HepG2 (cell line): ENCODE results near the gene SMTN. TPM values are rescaled to one million over a fixed set of nuclear protein-coding genes. Genes with fewer than 3 reads are reported as not detected.

Experiments used
- ATAC-seq: fragments of 200-7000 bp; cut with Tn5 transposase; 3 replicates; pipeline ENCODE4 v1.9.1; 2020; ENCODE audit warnings: mild to moderate bottlenecking, moderate library complexity
- BruUV-seq: library from RNA; stranded (reverse); fragments of 400-500 nt; replicated peaks from 2 replicates; lab custom pipeline; 2021; lab: Mats Ljungman, UMichigan
- CTCF ChIA-PET: fragments of 300-600 bp; formaldehyde crosslinking; extraction: SDS; loops from one replicate; lab custom pipeline; 2021; ENCODE audit warnings: low total read pairs, inconsistent platforms, low intra/inter-chr PET ratio; lab: Yijun Ruan, JAX
- POLR2A ChIA-PET: fragments of 350-600 bp; sonication (Branson Sonifier 250); formaldehyde crosslinking; loops from one replicate; lab custom pipeline; 2020; ENCODE audit warnings: antibody characterized with exemption, inconsistent platforms; lab: Yijun Ruan, JAX
- DNase-seq: peaks from one replicate; pipeline ENCODE4 v3.0.0-alpha.2; 2015; ENCODE audit warnings: low spot score
- FAIRE-seq: peaks from 3 replicates; lab custom pipeline; 2011; peaks lifted over from hg19 to GRCh38; lab: Jason Lieb, UNC
- H2AFZ ChIP-seq: one replicate; pipeline ENCODE4 v1.6.1; 2011; ENCODE audit warnings: low read length, inconsistent platforms
- H3K27ac ChIP-seq: fragments of 300-600 bp; 3 replicates; pipeline ENCODE4 v1.8.0; 2011; ENCODE audit warnings: mixed run types, mild to moderate bottlenecking, mixed read lengths, low read length, inconsistent platforms; ENCODE audit not compliant: insufficient read depth; ENCODE audit errors: extremely low read length
- H3K27me3 ChIP-seq, 2 experiments: fragments of 200-600 bp in 1 of 2; 2 replicates in 1 of 2; 3 replicates in 1 of 2; pipeline versions ENCODE4 v1.6.0 to v1.8.0; 2011; ENCODE audit warnings: low read length in 2 of 2, mild to moderate bottlenecking in 2 of 2, moderate library complexity in 2 of 2, inconsistent platforms in 1 of 2; ENCODE audit not compliant: insufficient read depth in 2 of 2, control insufficient read depth in 1 of 2
- H3K36me3 ChIP-seq, 2 experiments: fragments of 200-600 bp in 1 of 2; replicated peaks in 1 of 2; 2 replicates in 1 of 2; 3 replicates in 1 of 2; pipeline versions ENCODE4 v1.5.1 to v1.8.0; 2011; ENCODE audit warnings: low read length in 2 of 2, inconsistent platforms in 1 of 2; ENCODE audit not compliant: insufficient read depth in 2 of 2, control insufficient read depth in 1 of 2
- H3K4me1 ChIP-seq: 2 replicates; pipeline ENCODE4 v1.5.1; 2012; ENCODE audit warnings: low read length, inconsistent platforms; ENCODE audit not compliant: insufficient read depth
- H3K4me2 ChIP-seq: 2 replicates; pipeline ENCODE4 v1.6.0; 2011; ENCODE audit warnings: low read depth, low read length, inconsistent platforms
- H3K4me3 ChIP-seq, 3 experiments: fragments of 200-600 bp in 1 of 3; sonication (generic), shearing (Covaris generic) in 1 of 3; replicated peaks in 1 of 3; 2 replicates each; pipeline ENCODE4 v1.5.1; 2011 to 2016; ENCODE audit warnings: low read length in 3 of 3, inconsistent platforms in 2 of 3, low read depth in 2 of 3, mild to moderate bottlenecking in 2 of 3, control low read depth in 1 of 3, mixed read lengths in 1 of 3; ENCODE audit not compliant: insufficient read depth in 1 of 3
- H3K79me2 ChIP-seq: one replicate; pipeline ENCODE4 v1.6.1; 2011; ENCODE audit warnings: low read length, inconsistent platforms; ENCODE audit not compliant: insufficient read depth
- H3K9ac ChIP-seq: 2 replicates; pipeline ENCODE4 v1.6.0; 2011; ENCODE audit warnings: mild to moderate bottlenecking, low read depth, low read length, inconsistent platforms; ENCODE audit not compliant: insufficient read depth
- H3K9me3 ChIP-seq: 2 replicates; pipeline ENCODE4 v1.5.1; 2012; ENCODE audit warnings: mild to moderate bottlenecking, low read length
- H4K20me1 ChIP-seq: 2 replicates; pipeline ENCODE4 v1.6.0; 2011; ENCODE audit warnings: inconsistent platforms, mild to moderate bottlenecking, low read length, moderate library complexity; ENCODE audit not compliant: insufficient read depth
- FLYWCH1 ChIP-seq: sonication (generic); formaldehyde crosslinking; IDR thresholded peaks from 2 replicates; pipeline ENCODE4 v1.8.1; 2023; ENCODE audit warnings: mild to moderate bottlenecking, missing genetic modification reagents
- HMGXB4 ChIP-seq, 2 experiments: sonication (generic) in 1 of 2; formaldehyde crosslinking in 1 of 2; IDR thresholded peaks; 2 replicates each; pipeline versions ENCODE4 v1.4.0 to v1.6.1; 2018 to 2020; ENCODE audit warnings: missing genetic modification reagents in 2 of 2, borderline replicate concordance in 1 of 2, low read depth in 1 of 2, mild to moderate bottlenecking in 1 of 2, missing biosample characterization in 1 of 2
- LCORL ChIP-seq, 2 experiments: fragments of 450-650 bp in 1 of 2; sonication (generic) in 1 of 2; formaldehyde crosslinking in 1 of 2; IDR thresholded peaks; 2 replicates each; pipeline versions ENCODE4 v1.5.0 to v1.6.1; 2017 to 2020; ENCODE audit warnings: antibody characterized with exemption in 1 of 2, missing genetic modification reagents in 1 of 2
- MTERF4 ChIP-seq: sonication (generic); formaldehyde crosslinking; IDR thresholded peaks from 2 replicates; pipeline ENCODE4 v1.8.0; 2023; ENCODE audit warnings: mild to moderate bottlenecking, missing genetic modification reagents
- MXD4 ChIP-seq: IDR thresholded peaks from 2 replicates; pipeline ENCODE4 v1.6.1; 2016; ENCODE audit warnings: mild to moderate bottlenecking, missing biosample characterization, missing genetic modification reagents
- TIGD3 ChIP-seq: sonication (generic); formaldehyde crosslinking; IDR thresholded peaks from 2 replicates; pipeline ENCODE4 v1.5.1; 2020; ENCODE audit warnings: mild to moderate bottlenecking, missing genetic modification reagents, borderline replicate concordance
- ZNF101 ChIP-seq: sonication (generic); formaldehyde crosslinking; IDR thresholded peaks from 2 replicates; pipeline ENCODE4 v1.4.0; 2020; ENCODE audit warnings: mild to moderate bottlenecking, low read depth, missing genetic modification reagents, borderline replicate concordance
- ZNF251 ChIP-seq: sonication (generic); formaldehyde crosslinking; IDR thresholded peaks from 2 replicates; pipeline ENCODE4 v1.9.0; 2021; ENCODE audit warnings: mild to moderate bottlenecking, missing genetic modification reagents
- ZNF280B ChIP-seq: sonication (generic); formaldehyde crosslinking; IDR thresholded peaks from 2 replicates; pipeline ENCODE4 v1.5.0; 2020; ENCODE audit warnings: missing genetic modification reagents, mild to moderate bottlenecking, borderline replicate concordance
- ZNF33B ChIP-seq: sonication (generic); formaldehyde crosslinking; IDR thresholded peaks from 2 replicates; pipeline ENCODE4 v1.5.1; 2020; ENCODE audit warnings: mild to moderate bottlenecking, missing genetic modification reagents
- ZNF772 ChIP-seq: sonication (generic); formaldehyde crosslinking; IDR thresholded peaks from 2 replicates; pipeline ENCODE4 v1.5.0; 2020; ENCODE audit warnings: mild to moderate bottlenecking, missing genetic modification reagents
- ZNF850 ChIP-seq: sonication (generic); formaldehyde crosslinking; conservative IDR thresholded peaks from 2 replicates; pipeline ENCODE4 v1.9.0; 2021; ENCODE audit warnings: mild to moderate bottlenecking, missing genetic modification reagents
- WGBS: methylation state at CpG from one replicate; pipeline ENCODE4 v1.1.6; 2017; ENCODE audit warnings: low lambda C conversion rate; 5-methylcytosine and 5-hydroxymethylcytosine counted together
- in situ Hi-C: cut with HindIII; loops from 2 replicates; pipeline ENCODE4 v1.10.0; 2017; ENCODE audit warnings: low pct_unique_long_range_greater_than_20kb; ENCODE audit not compliant: extremely low pct_ligation_motif_present
- intact Hi-C: fragments of 100-400 bp; cut with micrococcal nuclease; formaldehyde crosslinking; loops from one replicate; pipeline ENCODE4 v1.10.0; 2022; ENCODE audit not compliant: unreplicated experiment
- polyA plus RNA-seq, 8 experiments: library from polyadenylated mRNA; depleted of rRNA in 3 of 8; stranded (reverse) in 7 of 8; unstranded in 1 of 8; fragments of >200 nt; fragmentation: Illumina TruSeq in 4 of 8; extraction: Trizol in 4 of 8; gene quantifications; 2 replicates each; pipeline versions ENCODE4 v1.2.1 to v1.2.3, GENCODE V29; 2011 to 2016; ENCODE audit warnings: low read depth in 4 of 8, missing spikeins in 1 of 8, mixed read lengths in 1 of 8; ENCODE audit not compliant: insufficient read depth in 1 of 8
- total RNA-seq, 5 experiments: library from RNA; depleted of rRNA; stranded (reverse); fragments of >200 nt; fragmentation: Illumina TruSeq; extraction: Trizol; gene quantifications; 2 replicates each; pipeline ENCODE4 v1.2.3, GENCODE V29; 2016; ENCODE audit warnings: low read depth in 1 of 5

SMTN gene
- total and polyA plus RNA-seq, 2 of the 13 experiments (the other 11 are each of a cell fraction or from before 2014, with no cell fraction given), result 14.7 to 26.1 TPM

- Histone ChIP-seq H4K20me1 (no peaks in the 10 kb centered on the region), H3K27me3 (no peaks in the 10 kb centered on the region), H3K4me3 (no peak overlapping the region), H3K79me2 (no peaks in the 10 kb centered on the region), H3K9ac (no peak overlapping the region), H3K27ac (no peak overlapping the region), H3K4me1 (no peaks in the 10 kb centered on the region), H3K36me3 (peaks cover 48 to 62% of the 10 kb centered on the region in 2 experiments), H2AFZ (no peak overlapping the region), H3K4me2 (no peak overlapping the region)
- intact Hi-C loops (no loop called here), in situ Hi-C loops (no loop called here)
- no TSS peak for BruUV-seq
- CTCF ChIA-PET, result no interaction called here
- POLR2A ChIA-PET, result no interaction called here
- 90% methylated on average over 10 of the region's 33 CpGs for WGBS
- no peak for FAIRE-seq
- TF ChIP-seq ZNF251 (no peak), MXD4 (CRISPR knock-in tag) (no peak), HMGXB4 (CRISPR knock-in tag; IDR thresholded peaks at IDR 0.05; ENCODE audit: borderline replicate concordance in 1 of 2, low read depth in 1 of 2) (no peak), ZNF772 (no peak), ZNF280B (CRISPR knock-in tag) (no peak), ZNF33B (CRISPR knock-in tag) (no peak), MTERF4 (no peak), ZNF101 (CRISPR knock-in tag) (no peak), ZNF850 (CRISPR knock-in tag) (no peak), FLYWCH1 (no peak), TIGD3 (CRISPR knock-in tag) (no peak), LCORL (IDR thresholded peaks at IDR 0.05) (no peak), LCORL (CRISPR knock-in tag; IDR thresholded peaks at IDR 0.05) (no peak)
- TF ChIP-seq, all 625 proteins: peak for 0
- no peak for ATAC-seq
- no peak for DNase-seq
- H3K9me3 ChIP-seq, result no peaks in the 10 kb centered on the region
Observed at GRCh38 chr22:31093086-31093850, 12.2 kb downstream of the SMTN start.
